Ascending aorta (tissue), 2 donors: ENCODE measurements around the gene CHD9. TPM values are rescaled to one million over a fixed set of nuclear protein-coding genes. Genes with fewer than 3 reads are reported as not detected.
A peak's percentile ranks its signal among the peaks of the same experiment; 100 is the strongest.

Experiments used
- DNase-seq, 2 donors: peaks; one replicate each; pipeline ENCODE4 v3.0.0-alpha.2; 2019; ENCODE audit warnings: low spot score in 2 of 2
- H3K27ac ChIP-seq, 2 donors: fragments of 200-600 bp; sonication (generic); one replicate each; pipeline ENCODE4 v1.5.1; 2016 to 2017; ENCODE audit warnings: mild to moderate bottlenecking in 1 of 2
- H3K27me3 ChIP-seq: fragments of 200-600 bp; sonication (generic); one replicate; pipeline ENCODE4 v1.5.1; 2017
- H3K36me3 ChIP-seq, 2 donors: fragments of 200-600 bp; sonication (generic); one replicate each; pipeline ENCODE4 v1.5.1; 2016
- H3K4me1 ChIP-seq, 2 donors: fragments of 200-600 bp; sonication (generic); one replicate each; pipeline ENCODE4 v1.5.1; 2016 to 2017; ENCODE audit warnings: mild to moderate bottlenecking in 1 of 2
- H3K4me3 ChIP-seq, 2 donors: fragments of 200-600 bp; sonication (generic); one replicate each; pipeline ENCODE4 v1.5.1; 2016 to 2017; ENCODE audit warnings: mild to moderate bottlenecking in 1 of 2
- H3K9me3 ChIP-seq, 2 donors: fragments of 200-600 bp; sonication (generic); one replicate each; pipeline ENCODE4 v1.5.1; 2016
- CTCF ChIP-seq, 3 experiments: fragments of 200-600 bp in 2 of 3; fragments of 450-650 bp in 1 of 3; sonication (generic) in 2 of 3; IDR thresholded peaks; one replicate each; pipeline ENCODE4 v1.5.1; 2016 to 2019; ENCODE audit warnings: antibody characterized with exemption in 3 of 3, mild to moderate bottlenecking in 1 of 3, moderate library complexity in 1 of 3
- intact Hi-C: fragments of 100-400 bp; cut with DNase I; formaldehyde crosslinking; loops from one replicate; pipeline ENCODE4 v1.15.1; 2023
- total RNA-seq: library from RNA; depleted of rRNA; stranded (reverse); fragments of >200 nt; gene quantifications from one replicate; pipeline ENCODE4 v1.1.0, GENCODE V29; 2016

The CHD9 gene
- total RNA-seq, 1 donor from 2014 or later: 56.9 TPM

DNA sequence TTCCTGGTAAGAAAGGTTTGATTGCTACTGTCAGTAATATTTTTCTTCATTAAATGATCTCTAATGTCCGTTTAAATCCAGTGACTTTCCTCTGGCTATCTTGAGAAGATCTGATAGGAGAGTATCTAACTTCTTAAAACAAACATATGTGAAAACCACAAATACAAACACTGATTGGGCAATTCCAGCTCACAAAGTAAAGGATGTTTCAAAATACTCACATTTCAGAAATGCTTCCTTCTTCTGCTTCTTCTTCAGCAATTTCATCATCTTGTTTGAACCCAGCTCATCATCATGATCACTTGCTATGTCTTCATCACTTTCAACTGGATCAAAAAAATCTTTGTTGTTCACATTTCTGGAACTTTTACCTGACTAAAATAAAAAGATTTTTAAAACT is 315.1 kb downstream of the CHD9 start:
- no peaks in the 10 kb centered on the region for H3K4me1 ChIP-seq
- no peak for DNase-seq
- H3K27me3 ChIP-seq: no peaks in the 10 kb centered on the region
- no peak for TF ChIP-seq CTCF (IDR thresholded peaks at IDR 0.05)
- no peak overlapping the region for H3K4me3 ChIP-seq
- no peak overlapping the region for H3K27ac ChIP-seq
- intact Hi-C loops: no loop called here
- H3K36me3 ChIP-seq: no peaks in the 10 kb centered on the region
- no peaks in the 10 kb centered on the region for H3K9me3 ChIP-seq

DNA sequence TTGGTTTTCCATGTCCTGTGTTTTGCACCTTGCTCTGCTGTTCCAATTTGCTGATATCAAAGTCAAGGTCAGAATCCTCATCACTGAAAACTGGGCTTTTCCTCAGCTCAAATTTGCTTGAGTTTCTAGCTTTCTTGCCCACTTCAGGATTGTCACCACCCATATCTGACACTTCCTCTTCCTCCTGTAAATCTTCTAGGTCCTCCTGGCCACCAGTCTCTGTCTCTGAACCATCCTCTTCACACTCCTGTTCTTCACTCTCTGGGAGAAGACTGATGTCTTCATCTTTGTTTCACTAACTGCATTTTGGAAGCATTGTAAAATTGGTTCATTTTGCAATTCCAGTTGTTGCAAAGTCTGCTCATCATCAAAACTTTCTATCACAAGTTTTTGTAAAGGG is 316.0 kb downstream of the CHD9 start:
- TF ChIP-seq CTCF (IDR thresholded peaks at IDR 0.05): no peak
- DNase-seq: no peak
- Histone ChIP-seq H3K27me3 (no peaks in the 10 kb centered on the region), H3K36me3 (no peaks in the 10 kb centered on the region), H3K9me3 (no peaks in the 10 kb centered on the region), H3K4me1 (no peaks in the 10 kb centered on the region), H3K27ac (no peak overlapping the region), H3K4me3 (no peak overlapping the region)
- intact Hi-C loops: no loop called here

DNA sequence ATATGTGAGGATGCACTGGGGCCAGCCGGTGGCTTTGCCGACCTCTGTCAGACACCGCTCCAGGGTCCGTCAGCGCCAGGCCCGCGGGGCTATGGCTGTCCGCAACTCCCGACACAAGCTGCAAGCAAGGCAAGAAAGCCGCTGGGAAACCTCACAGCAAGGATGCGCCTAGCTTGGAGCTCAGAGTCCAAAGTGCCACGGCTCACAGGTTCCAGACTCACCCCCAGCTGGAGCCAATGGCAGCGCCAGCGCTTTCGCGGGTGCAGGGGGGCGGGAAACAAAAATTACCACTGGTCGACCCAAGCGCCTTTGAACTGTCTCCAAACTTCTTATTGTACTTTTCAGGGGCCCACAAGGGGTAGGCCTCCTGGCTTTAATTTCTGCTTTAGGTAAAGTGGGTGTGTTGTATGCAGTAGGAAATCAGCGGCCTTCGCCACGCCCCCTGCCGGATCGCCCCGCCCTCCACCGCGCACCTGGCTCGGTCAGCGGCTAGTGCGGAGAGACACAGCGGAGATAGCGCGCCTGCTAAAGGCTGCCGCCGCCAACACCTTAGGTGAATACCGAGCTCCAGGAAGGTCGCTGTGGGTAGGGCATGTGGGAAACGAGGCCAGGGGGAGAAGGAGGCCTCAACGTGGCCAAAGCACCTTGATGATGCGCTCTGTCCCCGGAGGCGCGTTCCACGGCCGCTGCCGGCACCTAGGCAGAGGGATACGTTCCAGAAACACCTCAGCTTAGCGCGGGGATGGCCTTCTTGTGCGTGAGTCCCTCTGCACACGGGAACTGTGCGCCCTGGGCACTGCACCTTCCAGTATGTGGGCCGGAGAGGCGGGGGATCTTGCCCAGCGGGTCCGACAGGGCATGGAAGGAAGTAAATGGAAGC is 318.4 kb downstream of the CHD9 start:
- H3K27me3 ChIP-seq: no peaks in the 10 kb centered on the region
- no peaks in the 10 kb centered on the region for H3K4me1 ChIP-seq
- peak overlapping the region in 1 of 2 donors; percentile 26 for H3K4me3 ChIP-seq
- no peaks in the 10 kb centered on the region for H3K9me3 ChIP-seq
- TF ChIP-seq CTCF (IDR thresholded peaks at IDR 0.05): no peak
- H3K36me3 ChIP-seq: no peaks in the 10 kb centered on the region
- H3K27ac ChIP-seq: no peak overlapping the region
- DNase-seq: no peak
- intact Hi-C loops: no loop called here

DNA sequence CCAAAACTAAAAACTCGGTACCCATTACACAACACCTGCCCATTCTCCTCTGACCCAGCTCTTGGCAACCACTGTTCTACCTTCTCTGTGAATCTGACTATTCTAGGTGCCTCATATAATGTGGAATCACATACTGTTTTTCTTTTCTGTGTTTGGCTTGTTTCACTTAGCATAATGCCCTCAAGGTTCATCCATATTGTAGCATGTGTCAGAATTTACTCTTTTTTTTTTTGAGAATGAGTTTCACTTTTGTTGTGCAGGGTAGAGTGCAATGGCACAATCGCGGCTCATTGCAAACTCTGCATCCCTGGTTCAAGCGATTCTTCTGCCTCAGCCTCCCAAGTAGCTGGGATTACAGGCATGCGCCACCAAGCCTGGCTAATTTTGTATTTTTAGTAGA is 320.0 kb downstream of the CHD9 start:
- Histone ChIP-seq H3K27ac (no peak overlapping the region), H3K36me3 (no peaks in the 10 kb centered on the region), H3K27me3 (no peaks in the 10 kb centered on the region), H3K4me3 (no peak overlapping the region), H3K9me3 (no peaks in the 10 kb centered on the region), H3K4me1 (no peaks in the 10 kb centered on the region)
- TF ChIP-seq CTCF (IDR thresholded peaks at IDR 0.05): no peak
- intact Hi-C loops: no loop called here
- no peak for DNase-seq

GRCh38 chr16:53378138-53378537 is 323.3 kb downstream of the CHD9 start:
- no peak for TF ChIP-seq CTCF (IDR thresholded peaks at IDR 0.05)
- no peaks in the 10 kb centered on the region for H3K36me3 ChIP-seq
- H3K27ac ChIP-seq: no peak overlapping the region
- intact Hi-C loops: no loop called here
- no peaks in the 10 kb centered on the region for H3K27me3 ChIP-seq
- H3K4me3 ChIP-seq: no peak overlapping the region
- no peaks in the 10 kb centered on the region for H3K9me3 ChIP-seq
- no peak for DNase-seq
- H3K4me1 ChIP-seq: no peaks in the 10 kb centered on the region

Other genes with a start within 250 kb of the CHD9 start
- 0.43 TPM for gene CHD9NB, start 2.1 kb upstream of the CHD9 start, total RNA-seq